Neuron (in vitro differentiated cells): Measurements from ENCODE around the gene MYO1A.

Experiments used
- H2AFZ ChIP-seq: one replicate; pipeline ENCODE4 v1.6.1; 2013; ENCODE audit warnings: low read depth, mild to moderate bottlenecking, inconsistent platforms, low read length, moderate library complexity
- H3K27me3 ChIP-seq: one replicate; pipeline ENCODE4 v1.6.1; 2013; ENCODE audit warnings: low read length; ENCODE audit not compliant: insufficient read depth
- H3K36me3 ChIP-seq: one replicate; pipeline ENCODE4 v1.6.1; 2013; ENCODE audit warnings: low read length; ENCODE audit not compliant: insufficient read depth
- H3K4me1 ChIP-seq: one replicate; pipeline ENCODE4 v1.6.1; 2013; ENCODE audit warnings: low read length; ENCODE audit not compliant: insufficient read depth
- H3K4me3 ChIP-seq: 2 replicates; pipeline ENCODE4 v1.5.1; 2013; ENCODE audit warnings: mild to moderate bottlenecking, low read length, moderate library complexity
- H3K9me3 ChIP-seq: one replicate; pipeline ENCODE4 v1.6.1; 2013; ENCODE audit warnings: low read length

Gene MYO1A

DNA sequence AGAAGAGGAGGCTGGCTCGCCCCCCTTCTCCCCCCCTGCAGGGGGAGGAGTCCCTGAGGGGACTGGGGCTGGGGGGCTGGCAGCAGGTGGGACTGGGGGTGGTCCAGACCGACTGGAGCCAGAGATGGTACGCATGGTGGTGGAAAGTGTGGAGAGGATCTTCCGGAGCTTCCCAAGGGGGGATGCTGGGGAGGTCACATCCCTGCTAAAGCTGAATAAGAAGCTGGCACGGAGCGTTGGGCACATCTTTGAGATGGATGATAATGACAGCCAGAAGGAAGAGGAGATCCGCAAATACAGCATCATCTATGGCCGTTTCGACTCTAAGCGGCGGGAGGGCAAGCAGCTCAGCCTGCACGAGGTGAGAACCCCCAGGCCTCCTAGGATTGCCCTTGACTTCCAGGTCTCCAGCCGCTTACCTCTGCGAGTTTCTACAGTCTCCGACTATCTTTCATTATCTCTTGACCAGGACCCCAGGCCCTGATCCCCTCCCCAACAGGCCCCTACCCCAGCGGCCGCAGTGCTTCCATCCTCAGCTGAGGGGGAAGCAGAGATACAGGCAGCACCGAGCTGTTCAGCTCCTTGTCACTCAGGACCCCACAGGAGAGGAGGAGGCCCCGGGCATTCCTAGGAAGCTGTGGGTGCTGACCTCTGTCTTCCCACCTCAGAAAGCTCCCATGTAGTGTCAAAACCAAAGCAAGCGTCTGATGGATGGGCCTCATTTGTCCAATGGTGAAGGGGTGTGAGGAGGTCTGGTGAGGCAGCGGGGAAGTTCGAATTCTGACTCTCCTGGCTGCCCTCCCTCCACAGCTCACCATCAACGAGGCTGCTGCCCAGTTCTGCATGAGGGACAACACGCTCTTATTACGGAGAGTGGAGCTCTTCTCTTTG lies 42.0 kb upstream of the MYO1A start:
- no peak overlapping the region for H2AFZ ChIP-seq
- H3K36me3 ChIP-seq, result peaks cover 46% of the 10 kb centered on the region
- no peaks in the 10 kb centered on the region for H3K9me3 ChIP-seq
- no peaks in the 10 kb centered on the region for H3K27me3 ChIP-seq
- H3K4me3 ChIP-seq, result no peak overlapping the region
- peaks cover 43% of the 10 kb centered on the region for H3K4me1 ChIP-seq

DNA sequence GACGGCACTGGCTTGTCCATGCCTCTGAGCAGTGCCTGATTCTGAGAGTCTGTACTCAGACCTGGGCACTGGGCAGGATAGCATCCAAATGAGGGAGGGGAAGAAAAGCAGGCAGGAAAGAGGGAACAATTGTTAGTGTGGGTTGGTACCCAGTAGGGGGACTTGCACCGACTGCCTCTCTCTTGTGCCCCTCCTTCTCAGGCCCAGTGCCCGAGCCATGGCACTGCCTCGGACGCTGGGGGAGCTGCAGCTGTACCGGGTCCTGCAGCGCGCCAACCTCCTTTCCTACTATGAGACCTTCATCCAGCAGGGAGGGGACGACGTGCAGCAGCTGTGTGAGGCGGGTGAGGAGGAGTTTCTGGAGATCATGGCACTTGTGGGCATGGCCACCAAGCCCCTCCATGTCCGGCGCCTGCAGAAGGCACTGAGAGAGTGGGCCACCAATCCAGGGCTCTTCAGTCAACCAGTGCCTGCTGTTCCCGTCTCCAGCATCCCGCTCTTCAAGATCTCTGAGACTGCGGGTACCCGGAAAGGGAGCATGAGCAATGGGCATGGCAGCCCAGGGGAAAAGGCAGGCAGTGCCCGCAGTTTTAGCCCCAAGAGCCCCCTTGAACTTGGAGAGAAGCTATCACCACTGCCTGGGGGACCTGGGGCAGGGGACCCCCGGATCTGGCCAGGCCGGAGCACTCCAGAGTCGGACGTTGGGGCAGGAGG lies 41.2 kb upstream of the MYO1A start:
- Histone ChIP-seq H3K36me3 (peaks cover 39% of the 10 kb centered on the region), H2AFZ (no peak overlapping the region), H3K27me3 (no peaks in the 10 kb centered on the region), H3K4me1 (peaks cover 48% of the 10 kb centered on the region), H3K9me3 (no peaks in the 10 kb centered on the region), H3K4me3 (peak overlapping the region; percentile 91)

DNA sequence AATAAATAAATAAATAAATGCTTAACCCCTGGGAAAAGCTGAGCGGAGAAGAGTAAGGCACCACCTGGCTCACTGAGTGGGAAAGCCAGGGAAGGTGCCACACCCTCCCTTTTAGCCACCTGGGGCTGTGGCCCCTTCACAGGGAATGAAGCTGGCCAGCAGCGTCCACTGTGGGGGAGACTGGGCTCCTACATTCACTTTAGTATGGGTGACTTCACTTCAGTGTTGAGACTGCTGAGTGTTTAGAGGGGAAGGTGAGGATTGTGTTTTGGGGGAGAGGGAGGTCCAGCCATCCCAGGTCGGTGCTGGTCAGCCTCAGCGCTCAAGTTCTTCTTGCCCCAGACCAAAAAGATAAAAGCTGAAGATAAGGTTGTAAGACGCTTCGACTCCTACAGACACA lies 40.6 kb upstream of the MYO1A start:
- Histone ChIP-seq H3K9me3 (no peaks in the 10 kb centered on the region), H3K4me1 (peaks cover 52% of the 10 kb centered on the region), H3K27me3 (no peaks in the 10 kb centered on the region), H3K36me3 (peaks cover 33% of the 10 kb centered on the region), H2AFZ (no peak overlapping the region), H3K4me3 (peak overlapping the region; percentile 91)

DNA sequence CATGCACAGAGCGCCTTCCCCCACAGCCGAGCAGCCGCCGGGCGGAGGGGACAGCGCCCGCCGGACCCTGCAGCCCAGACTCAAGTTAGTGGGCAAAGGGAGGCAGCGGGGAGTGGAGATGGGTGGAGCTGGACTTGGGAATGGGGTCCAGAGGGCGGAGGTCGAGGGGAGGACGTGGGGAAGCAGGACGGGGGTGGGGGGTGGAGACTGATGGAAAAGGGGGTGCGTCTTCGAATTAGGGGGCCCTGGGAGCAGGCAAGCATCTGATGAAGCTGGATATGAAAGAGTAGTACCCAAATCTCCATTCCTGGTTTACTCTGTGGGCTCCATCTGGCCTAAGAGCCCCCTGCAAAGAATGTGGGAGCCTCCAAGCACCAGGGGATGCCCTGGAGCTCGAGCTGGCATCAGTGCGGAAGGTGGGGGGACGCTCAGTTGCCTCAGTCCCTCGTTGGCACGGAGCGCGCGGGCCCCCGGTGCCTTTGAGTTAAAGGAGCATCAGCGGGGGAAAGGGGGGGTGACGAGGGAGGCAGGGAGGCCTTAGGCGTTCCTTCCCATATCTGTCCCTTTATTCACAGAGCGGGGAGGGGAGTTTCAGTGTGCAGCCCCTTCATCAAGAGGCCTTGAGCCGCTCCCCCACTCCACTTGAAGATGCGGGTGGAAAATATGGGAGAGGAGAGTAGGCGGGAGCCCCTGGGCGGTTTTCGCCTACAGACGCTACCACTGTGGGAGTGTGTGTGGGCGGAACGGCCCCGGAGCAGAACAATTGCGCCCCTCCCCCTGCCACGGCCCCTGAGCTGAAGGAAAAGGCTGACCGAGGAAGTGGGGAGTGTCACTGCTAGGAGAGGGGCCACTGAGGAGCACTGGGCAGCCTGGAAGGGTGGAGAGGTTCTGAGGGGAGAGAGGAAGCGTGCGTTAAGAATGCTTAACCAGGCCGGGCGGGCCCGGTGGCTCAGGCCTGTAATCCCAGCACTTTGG lies 39.6 kb upstream of the MYO1A start:
- H3K36me3 ChIP-seq, result peaks cover 23% of the 10 kb centered on the region
- H3K4me3 ChIP-seq, result peak overlapping the region; percentile 91
- H3K4me1 ChIP-seq, result peaks cover 47% of the 10 kb centered on the region
- H3K27me3 ChIP-seq, result no peaks in the 10 kb centered on the region
- H2AFZ ChIP-seq, result peak overlapping the region; percentile 18
- H3K9me3 ChIP-seq, result no peaks in the 10 kb centered on the region

GRCh38 chr12:57088354-57089270 lies 38.7 kb upstream of the MYO1A start, which contains the start of gene NAB2:
Gene NAB2 (plus strand): TSS chr12:57089114. CDS start chr12:57089272, 158 bp downstream.
- Histone ChIP-seq H3K27me3 (no peaks in the 10 kb centered on the region), H3K9me3 (no peaks in the 10 kb centered on the region), H3K36me3 (peaks cover 21% of the 10 kb centered on the region), H3K4me3 (peak within 1 kb of the TSS; percentile 91), H2AFZ (peak within 1 kb of the TSS; percentile 18), H3K4me1 (peaks cover 39% of the 10 kb centered on the region)

GRCh38 chr12:57087691-57088353 lies 37.9 kb upstream of the MYO1A start:
- H2AFZ ChIP-seq, result peak overlapping the region; percentile 18
- peaks cover 20% of the 10 kb centered on the region for H3K36me3 ChIP-seq
- H3K9me3 ChIP-seq, result no peaks in the 10 kb centered on the region
- peak overlapping the region; percentile 65 for H3K4me3 ChIP-seq
- H3K4me1 ChIP-seq, result peaks cover 33% of the 10 kb centered on the region
- no peaks in the 10 kb centered on the region for H3K27me3 ChIP-seq

- Histone ChIP-seq H3K4me1 (peaks cover 28% of the 10 kb centered on the region), H2AFZ (peak overlapping the region; percentile 35), H3K36me3 (peaks cover 13% of the 10 kb centered on the region), H3K4me3 (peak overlapping the region; percentile 65), H3K9me3 (no peaks in the 10 kb centered on the region), H3K27me3 (no peaks in the 10 kb centered on the region)
Observed at GRCh38 chr12:57087010-57087690, 37.2 kb upstream of the MYO1A start.

DNA sequence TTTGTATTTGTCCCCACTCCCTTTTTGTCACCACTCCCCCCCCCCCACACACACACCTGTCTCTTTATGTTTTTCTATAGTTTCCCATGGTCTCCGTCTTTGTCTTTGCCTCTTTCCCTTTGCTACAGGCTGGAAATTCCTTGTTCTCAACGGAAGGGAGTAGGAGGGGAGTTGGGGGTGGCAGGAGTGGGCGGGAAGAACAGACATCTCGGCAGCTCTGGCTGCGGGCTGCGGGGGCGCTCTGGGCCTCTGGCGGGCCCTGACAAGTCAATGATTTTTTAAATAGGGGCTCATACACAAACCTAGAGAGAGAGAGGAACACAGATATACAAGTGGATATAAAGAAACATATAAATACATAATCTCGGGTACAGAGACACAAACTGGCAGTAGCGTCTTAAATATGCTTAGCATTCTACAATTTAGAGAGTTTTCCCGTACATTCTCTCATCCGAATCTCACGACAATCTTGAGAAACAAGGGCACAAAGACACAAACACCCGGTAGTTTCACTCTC lies 36.6 kb upstream of the MYO1A start:
- H3K36me3 ChIP-seq, result peaks cover 7% of the 10 kb centered on the region
- peak overlapping the region; percentile 35 for H2AFZ ChIP-seq
- H3K27me3 ChIP-seq, result no peaks in the 10 kb centered on the region
- H3K4me1 ChIP-seq, result peaks cover 28% of the 10 kb centered on the region
- peak overlapping the region; percentile 65 for H3K4me3 ChIP-seq
- no peaks in the 10 kb centered on the region for H3K9me3 ChIP-seq

- peak overlapping the region; percentile 65 for H3K4me3 ChIP-seq
- peaks cover 26% of the 10 kb centered on the region for H3K4me1 ChIP-seq
- H3K27me3 ChIP-seq, result no peaks in the 10 kb centered on the region
- peak overlapping the region; percentile 35 for H2AFZ ChIP-seq
- no peaks in the 10 kb centered on the region for H3K9me3 ChIP-seq
- peaks cover 2% of the 10 kb centered on the region for H3K36me3 ChIP-seq
Observed at GRCh38 chr12:57085999-57086492, 36.1 kb upstream of the MYO1A start.

- no peaks in the 10 kb centered on the region for H3K9me3 ChIP-seq
- H3K27me3 ChIP-seq, result no peaks in the 10 kb centered on the region
- H3K4me3 ChIP-seq, result no peak overlapping the region
- no peaks in the 10 kb centered on the region for H3K36me3 ChIP-seq
- peaks cover 6% of the 10 kb centered on the region for H3K4me1 ChIP-seq
- no peak overlapping the region for H2AFZ ChIP-seq
Observed at GRCh38 chr12:57080855-57081254, 30.9 kb upstream of the MYO1A start.

DNA sequence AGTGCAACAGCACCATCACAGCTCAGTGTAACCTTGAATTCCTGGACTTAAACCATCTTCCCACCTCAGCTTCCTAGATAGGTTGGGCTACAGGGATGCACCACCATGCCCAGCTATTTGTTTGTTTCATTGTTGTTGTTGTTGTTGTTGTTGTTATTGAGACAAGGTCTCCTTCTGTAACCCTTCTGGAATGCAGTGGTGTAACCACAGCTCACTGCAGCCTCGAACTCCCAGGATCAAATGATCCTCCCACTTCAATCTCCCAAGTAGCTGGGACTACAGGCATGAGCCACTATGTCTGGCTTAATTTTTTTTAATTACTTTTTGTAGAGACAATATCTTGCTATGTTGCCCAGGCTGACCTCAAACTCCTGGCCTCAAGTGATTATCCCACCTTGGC lies 29.9 kb upstream of the MYO1A start:
- no peaks in the 10 kb centered on the region for H3K36me3 ChIP-seq
- H3K27me3 ChIP-seq, result no peaks in the 10 kb centered on the region
- peaks cover 4% of the 10 kb centered on the region for H3K4me1 ChIP-seq
- H2AFZ ChIP-seq, result no peak overlapping the region
- no peaks in the 10 kb centered on the region for H3K9me3 ChIP-seq
- H3K4me3 ChIP-seq, result no peak overlapping the region
